Keratinocyte (primary cell): Measurements from ENCODE around the gene LRRC28. TPM values are rescaled to one million over a fixed set of nuclear protein-coding genes. Genes with fewer than 3 reads are reported as not detected.

Experiments
- DNase-seq: peaks from one replicate; pipeline ENCODE4 v3.0.0-alpha.2; 2011; ENCODE audit warnings: low read depth, missing footprints, low spot score
- FAIRE-seq: peaks from 2 replicates; lab custom pipeline; 2011; peaks lifted over from hg19 to GRCh38; lab: Jason Lieb, UNC
- H2AFZ ChIP-seq: 2 replicates; pipeline ENCODE4 v1.6.0; 2012; ENCODE audit warnings: low read length, control low read depth, inconsistent platforms; ENCODE audit not compliant: control insufficient read depth
- H3K27ac ChIP-seq: 2 replicates; pipeline ENCODE4 v1.5.1; 2011; ENCODE audit warnings: low read length; ENCODE audit not compliant: control insufficient read depth, insufficient read depth
- H3K27me3 ChIP-seq: 3 replicates; pipeline ENCODE4 v1.6.0; 2011; ENCODE audit warnings: low read length; ENCODE audit not compliant: control insufficient read depth, insufficient read depth; ENCODE audit errors: extremely low read depth
- H3K36me3 ChIP-seq, 2 experiments: 2 replicates in 1 of 2; 3 replicates in 1 of 2; pipeline ENCODE4 v1.5.1; 2011; ENCODE audit warnings: low read length in 2 of 2, mild to moderate bottlenecking in 1 of 2; ENCODE audit not compliant: control insufficient read depth in 2 of 2, insufficient read depth in 2 of 2; ENCODE audit errors: extremely low read depth in 1 of 2
- H3K4me1 ChIP-seq: 3 replicates; pipeline ENCODE4 v1.5.1; 2011; ENCODE audit warnings: low read length; ENCODE audit not compliant: control insufficient read depth, insufficient read depth; ENCODE audit errors: extremely low read depth
- H3K4me2 ChIP-seq: 3 replicates; pipeline ENCODE4 v1.6.0; 2011; ENCODE audit warnings: low read depth, low read length; ENCODE audit not compliant: control insufficient read depth, insufficient read depth; ENCODE audit errors: extremely low read depth
- H3K4me3 ChIP-seq, 3 experiments: fragments of 200-600 bp in 1 of 3; sonication (generic) in 1 of 3; 2 replicates in 2 of 3; 3 replicates in 1 of 3; pipeline ENCODE4 v1.5.1; 2011 to 2016; ENCODE audit warnings: low read length in 3 of 3, mild to moderate bottlenecking in 3 of 3, control low read depth in 2 of 3, inconsistent platforms in 1 of 3, low read depth in 1 of 3, mixed read lengths in 1 of 3, mixed run types in 1 of 3, moderate library complexity in 1 of 3; ENCODE audit not compliant: control insufficient read depth in 2 of 3, insufficient read depth in 2 of 3; ENCODE audit errors: extremely low read depth in 1 of 3
- H3K79me2 ChIP-seq: 2 replicates; pipeline ENCODE4 v1.6.0; 2012; ENCODE audit warnings: low read length; ENCODE audit not compliant: control insufficient read depth, insufficient read depth
- H3K9ac ChIP-seq: 3 replicates; pipeline ENCODE4 v1.6.0; 2011; ENCODE audit warnings: low read length; ENCODE audit not compliant: control insufficient read depth, insufficient read depth; ENCODE audit errors: extremely low read depth
- H3K9me1 ChIP-seq: 3 replicates; pipeline ENCODE4 v1.6.0; 2011; ENCODE audit warnings: low read length; ENCODE audit not compliant: control insufficient read depth, insufficient read depth; ENCODE audit errors: extremely low read depth
- H3K9me3 ChIP-seq: 2 replicates; pipeline ENCODE4 v1.5.1; 2012; ENCODE audit warnings: low read depth, low read length; ENCODE audit not compliant: control insufficient read depth
- H4K20me1 ChIP-seq: 3 replicates; pipeline ENCODE4 v1.6.0; 2011; ENCODE audit warnings: low read length; ENCODE audit not compliant: control insufficient read depth, insufficient read depth; ENCODE audit errors: extremely low read depth
- CTCF ChIP-seq, 3 experiments: IDR thresholded peaks in 1 of 3; conservative IDR thresholded peaks in 1 of 3; optimal IDR thresholded peaks in 1 of 3; 2 replicates in 2 of 3; 3 replicates in 1 of 3; pipeline versions ENCODE3 to v1.5.1; 2011; ENCODE audit warnings: low read length in 3 of 3, mild to moderate bottlenecking in 3 of 3, moderate library complexity in 2 of 3, control low read depth in 1 of 3, inconsistent platforms in 1 of 3; ENCODE audit not compliant: insufficient read depth in 2 of 3; ENCODE audit errors: extremely low read depth in 1 of 3
- EZH2 ChIP-seq: IDR thresholded peaks from one replicate; pipeline ENCODE4 v1.6.1; 2012; ENCODE audit warnings: inconsistent platforms, mild to moderate bottlenecking, low read length, moderate library complexity
- dilution Hi-C: fragments of 300-500 bp; cut with MboI; formaldehyde crosslinking; loops from one replicate; pipeline ENCODE4 v1.7.0; 2020; ENCODE audit warnings: low sequenced_read_pairs; ENCODE audit not compliant: extremely low pct_ligation_motif_present
- polyA plus RNA-seq, 5 experiments: library from polyadenylated mRNA; depleted of rRNA in 3 of 5; stranded (reverse) in 3 of 5; stranded (forward) in 1 of 5; unstranded in 1 of 5; fragments of >200 nt; gene quantifications; 1 replicate in 1 of 5; 2 replicates in 3 of 5; 3 replicates in 1 of 5; pipeline versions ENCODE4 v1.2.1 to v1.2.3, GENCODE V29; 2011 to 2012; ENCODE audit warnings: missing spikeins in 2 of 5, low read depth in 1 of 5, low replicate concordance in 1 of 5

LRRC28 gene
- polyA plus RNA-seq, 1 donor (not counting 4 experiments of a cell fraction or from before 2014, with no cell fraction given): 25.1 TPM

GRCh38 chr15:99390667-99391066 lies 139.4 kb downstream of the LRRC28 start:
- H3K9ac ChIP-seq: no peak overlapping the region
- H3K27ac ChIP-seq: no peak overlapping the region
- TF ChIP-seq CTCF (optimal IDR thresholded peaks at IDR 0.05 in 1 of 3, IDR thresholded peaks at IDR 0.05 in 1 of 3, conservative IDR thresholded peaks at IDR 0.05 in 1 of 3; ENCODE audit: extremely low read depth in 1 of 3, insufficient read depth in 2 of 3, low read length in 3 of 3) (peak in 1 of 3 experiments; percentile 7), EZH2 (no peak)
- H4K20me1 ChIP-seq: no peaks in the 10 kb centered on the region
- no peaks in the 10 kb centered on the region for H3K36me3 ChIP-seq
- H3K9me3 ChIP-seq: no peaks in the 10 kb centered on the region
- no peak overlapping the region for H2AFZ ChIP-seq
- no peak overlapping the region for H3K4me2 ChIP-seq
- FAIRE-seq: no peak
- no peaks in the 10 kb centered on the region for H3K27me3 ChIP-seq
- no peaks in the 10 kb centered on the region for H3K79me2 ChIP-seq
- no peak overlapping the region for H3K4me3 ChIP-seq
- dilution Hi-C loops: no loop called here
- no peaks in the 10 kb centered on the region for H3K9me1 ChIP-seq
- H3K4me1 ChIP-seq: no peaks in the 10 kb centered on the region
- no peak for DNase-seq

DNA sequence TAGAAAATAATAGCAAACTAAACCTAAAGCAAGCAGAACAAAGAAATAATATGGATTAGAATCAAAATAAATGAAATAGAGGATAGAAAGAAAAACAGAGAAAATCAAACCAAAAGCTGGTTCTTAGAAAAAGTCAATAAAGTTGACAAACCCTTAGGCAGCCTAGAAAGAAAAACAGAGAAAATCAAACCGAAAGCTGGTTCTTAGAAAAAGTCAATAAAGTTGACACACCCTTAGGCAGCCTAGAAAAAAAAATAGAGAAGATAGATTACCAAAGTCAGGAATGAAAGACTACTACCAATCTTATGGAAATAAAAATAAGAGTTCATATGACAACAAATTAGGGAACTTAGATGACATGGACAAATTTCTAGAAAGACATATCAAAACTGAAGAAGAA lies 142.4 kb downstream of the LRRC28 start:
- Histone ChIP-seq H3K9ac (no peak overlapping the region), H3K9me1 (no peaks in the 10 kb centered on the region), H3K36me3 (no peaks in the 10 kb centered on the region), H3K27ac (no peak overlapping the region), H3K79me2 (no peaks in the 10 kb centered on the region), H4K20me1 (no peaks in the 10 kb centered on the region), H3K4me2 (no peak overlapping the region), H3K9me3 (no peaks in the 10 kb centered on the region), H3K4me3 (no peak overlapping the region), H2AFZ (no peak overlapping the region), H3K27me3 (no peaks in the 10 kb centered on the region), H3K4me1 (no peaks in the 10 kb centered on the region)
- DNase-seq (no peak), FAIRE-seq (no peak)
- dilution Hi-C loops: no loop called here
- no peak for TF ChIP-seq EZH2
- no peak for TF ChIP-seq CTCF (optimal IDR thresholded peaks at IDR 0.05 in 1 of 3, IDR thresholded peaks at IDR 0.05 in 1 of 3, conservative IDR thresholded peaks at IDR 0.05 in 1 of 3; ENCODE audit: extremely low read depth in 1 of 3, insufficient read depth in 2 of 3, low read length in 3 of 3)
